AG09319 (cell line): Measurements from ENCODE around the gene ADK.
A peak's percentile ranks its signal among the peaks of the same experiment; 100 is the strongest.

Source experiments
- DNase-seq: peaks from one replicate; pipeline ENCODE4 v3.0.0-alpha.2; 2010; ENCODE audit warnings: low read depth; ENCODE audit errors: extremely low read depth
- CTCF ChIP-seq: IDR thresholded peaks from 2 replicates; pipeline ENCODE4 v1.5.1; 2011; ENCODE audit warnings: low read depth, mild to moderate bottlenecking, inconsistent platforms, low read length, moderate library complexity

ADK gene

DNA sequence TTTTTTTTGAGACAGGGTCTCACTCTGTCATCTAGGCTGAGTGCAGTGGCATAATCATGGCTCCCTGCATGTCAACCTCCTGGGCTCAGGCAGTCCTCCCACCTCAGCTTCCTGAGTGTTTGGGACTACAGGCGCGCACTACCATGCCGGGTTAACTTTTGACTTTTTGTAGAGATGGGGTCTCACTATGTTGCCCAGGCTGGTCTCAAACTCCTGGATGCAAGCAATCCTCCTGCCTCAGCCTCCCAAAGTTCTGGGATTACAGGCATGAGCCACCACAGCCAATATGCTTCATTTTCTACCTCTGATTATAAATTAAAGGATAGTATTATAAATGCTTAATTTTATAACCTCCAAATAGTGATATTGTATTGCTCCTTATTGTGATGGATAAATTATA is 121.3 kb downstream of the ADK start:
- DNase-seq: no peak
- TF ChIP-seq CTCF: no peak

GRCh38 chr10:74275755-74276290 is 124.8 kb downstream of the ADK start:
- TF ChIP-seq CTCF: no peak
- DNase-seq: no peak

DNA sequence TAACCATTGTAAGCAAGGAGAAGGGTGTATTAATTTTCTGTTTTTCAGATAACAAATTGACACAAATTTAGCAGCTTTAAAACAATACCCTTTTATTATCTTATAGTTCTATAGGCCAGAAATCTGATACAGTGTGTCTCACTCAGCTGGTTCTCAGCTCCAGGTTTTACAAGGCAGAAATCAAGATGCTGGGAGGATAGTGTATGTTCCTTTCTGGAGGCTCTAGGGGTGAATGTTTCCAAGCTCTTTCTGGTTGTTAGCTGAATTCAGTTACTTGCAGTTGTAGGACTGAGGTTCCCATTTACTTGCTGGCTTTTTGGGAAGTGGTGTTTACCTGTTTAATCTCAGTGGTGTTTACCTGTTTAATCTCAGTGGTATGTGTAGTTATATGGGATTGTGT is 125.4 kb downstream of the ADK start:
- no peak for TF ChIP-seq CTCF
- no peak for DNase-seq

GRCh38 chr10:74282151-74282847 is 131.3 kb downstream of the ADK start:
- TF ChIP-seq CTCF: no peak
- peak; percentile 68 for DNase-seq

DNA sequence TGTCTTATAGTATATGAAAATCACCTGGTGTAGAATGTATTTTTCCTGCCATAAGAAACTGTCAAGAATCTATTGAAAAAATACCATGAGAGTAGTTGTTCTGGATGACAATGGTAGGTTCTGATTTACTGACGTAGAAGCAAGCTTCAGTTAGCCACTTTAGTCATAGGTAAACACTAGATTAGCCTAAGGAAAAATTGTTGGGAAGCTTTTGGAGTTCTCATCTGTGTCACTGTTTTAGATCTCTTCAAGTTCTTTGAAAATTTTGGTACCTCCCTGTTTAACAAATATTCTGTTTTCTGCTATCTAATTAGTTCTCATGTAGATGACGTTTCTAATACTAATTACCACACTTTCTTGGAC is 131.8 kb downstream of the ADK start:
- DNase-seq: no peak
- no peak for TF ChIP-seq CTCF

DNA sequence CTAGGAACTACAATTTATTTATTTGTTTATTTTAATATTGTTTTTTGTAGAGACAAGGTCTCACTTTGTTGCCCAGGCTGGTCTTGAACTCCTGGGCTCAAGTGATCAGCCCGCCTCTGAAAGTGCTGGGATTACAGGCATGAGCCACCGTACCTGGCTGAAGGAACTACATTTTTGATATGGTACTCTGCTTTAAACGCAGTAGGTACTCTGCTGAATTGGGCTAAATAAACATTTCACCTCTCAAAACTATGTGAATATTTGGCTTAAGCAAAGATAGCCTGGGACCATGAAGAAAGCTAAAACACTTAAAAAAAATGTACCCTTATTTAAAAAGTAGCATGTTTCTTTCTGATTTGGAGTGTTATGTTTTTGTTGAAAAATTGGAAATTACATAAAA is 138.2 kb downstream of the ADK start:
- no peak for TF ChIP-seq CTCF

DNA sequence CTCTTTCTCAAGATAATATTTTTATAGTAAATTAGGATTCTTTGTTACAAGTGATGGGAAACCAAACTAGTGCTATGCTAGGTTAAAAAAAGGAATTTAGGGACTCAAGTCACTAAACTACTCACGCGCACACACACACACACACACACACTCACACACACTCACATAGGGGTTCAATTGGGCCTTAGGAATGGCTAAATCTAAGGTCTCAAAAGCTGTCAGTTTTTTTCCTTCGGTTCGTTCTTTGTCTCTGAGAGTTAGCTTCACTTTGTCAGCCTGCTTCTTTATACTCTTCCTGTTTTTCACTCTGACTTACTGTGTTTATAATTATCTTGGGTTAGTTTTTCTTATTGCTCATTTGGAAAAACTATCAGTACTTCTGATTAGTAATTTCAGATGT is 138.9 kb downstream of the ADK start:
- TF ChIP-seq CTCF: no peak
- no peak for DNase-seq

More for the DNA sequence above, 138.2 kb downstream of the ADK start:
- DNase-seq: no peak
